T-helper 9 cell (primary cell): ENCODE data around the gene SLC8A1.

ENCODE experiments used
- DNase-seq: peaks from one replicate; pipeline ENCODE4 v3.0.0-alpha.2; 2020

SLC8A1 gene

DNA sequence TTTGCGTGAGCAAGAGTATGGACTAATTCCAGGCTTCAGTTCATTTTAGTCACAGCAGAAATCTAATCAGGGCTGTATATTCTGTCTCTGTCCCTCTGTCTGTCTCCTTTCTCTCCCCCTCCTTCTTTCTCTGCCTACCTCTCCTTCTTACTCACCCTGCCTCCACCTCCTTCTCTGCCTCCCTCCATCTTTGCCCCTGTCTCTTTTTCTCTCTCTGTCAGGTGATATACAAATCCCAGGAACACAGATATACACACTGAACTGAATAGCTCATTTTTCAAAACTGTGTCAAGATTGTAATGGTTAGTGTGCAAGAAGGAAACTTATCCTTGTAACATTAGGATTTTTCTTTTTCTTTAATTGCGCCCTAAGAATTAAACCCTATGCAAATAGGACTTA lies 32.5 kb downstream of the SLC8A1 start:
- DNase-seq, result no peak

DNA sequence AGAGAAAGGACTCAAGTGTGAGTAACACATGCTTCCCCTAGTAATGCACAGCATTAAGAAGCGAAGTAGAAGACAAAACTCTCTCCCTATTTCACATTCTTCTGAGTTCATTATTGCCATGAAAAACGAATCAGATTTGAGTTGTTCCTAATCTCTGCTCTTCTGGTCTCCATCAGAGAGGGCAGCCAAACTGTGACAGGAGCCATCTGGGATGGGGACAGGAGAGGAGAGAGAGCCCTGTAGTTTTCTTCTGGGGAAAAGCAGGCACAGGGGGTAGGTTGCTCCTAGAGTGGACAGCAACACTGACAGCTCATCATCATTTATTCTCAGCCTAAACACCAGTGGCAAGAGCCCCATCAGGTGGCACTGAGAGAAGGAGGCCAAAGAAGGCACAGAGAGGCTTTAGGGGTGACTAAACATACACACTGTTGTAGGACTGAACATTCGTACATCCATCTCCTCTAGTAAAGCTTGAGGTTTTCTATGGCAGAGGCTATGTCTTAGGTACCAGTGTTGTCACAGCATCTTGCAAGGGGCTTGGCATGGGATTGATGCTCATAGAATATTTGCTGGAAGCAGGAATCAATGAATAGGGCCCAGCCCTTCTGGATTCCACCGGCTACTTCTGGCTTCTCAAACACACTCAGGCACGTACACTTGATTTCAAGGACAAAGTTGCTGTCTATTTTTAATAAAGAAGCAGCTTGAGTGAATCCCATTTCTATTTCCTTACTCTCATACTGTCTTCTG lies 33.1 kb downstream of the SLC8A1 start:
- no peak for DNase-seq

DNA sequence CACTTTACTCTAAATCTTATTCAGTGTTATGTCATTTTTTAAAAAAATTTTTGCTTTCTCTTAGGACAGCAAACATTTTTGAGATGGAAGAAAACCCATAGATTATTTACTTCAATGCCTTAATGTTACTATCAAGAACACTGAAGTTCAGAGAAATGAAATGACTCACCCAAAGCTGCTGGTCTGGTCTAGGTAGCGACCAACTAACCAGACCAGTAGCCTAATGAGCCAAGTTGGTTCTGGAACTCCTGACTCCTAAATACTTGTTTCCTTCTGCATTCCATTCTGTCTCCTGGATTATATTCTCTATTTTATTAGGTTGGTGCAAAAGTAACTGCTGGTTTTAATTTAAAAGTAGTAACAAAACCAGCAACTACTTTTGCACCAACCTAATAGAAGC lies 35.4 kb downstream of the SLC8A1 start:
- no peak for DNase-seq

DNA sequence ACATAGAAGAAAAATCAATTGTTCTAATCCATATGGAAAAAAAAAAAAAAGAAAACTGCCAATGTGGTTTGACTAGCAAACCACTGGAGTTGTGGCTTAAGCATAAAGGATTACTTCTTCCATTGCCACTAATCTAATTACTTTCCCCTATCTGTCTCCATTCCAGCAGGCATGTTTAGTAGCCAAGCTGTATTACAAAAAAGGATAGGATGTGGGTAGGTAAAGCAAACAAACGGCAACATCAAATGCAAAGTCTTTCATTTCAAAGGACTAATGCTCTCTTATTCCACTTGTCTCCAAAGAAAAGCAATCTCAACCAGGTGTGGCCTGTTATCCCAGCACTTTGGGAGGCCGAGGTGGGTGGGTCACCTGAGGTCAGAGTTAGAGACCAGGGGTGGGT lies 36.5 kb downstream of the SLC8A1 start:
- no peak for DNase-seq

DNA sequence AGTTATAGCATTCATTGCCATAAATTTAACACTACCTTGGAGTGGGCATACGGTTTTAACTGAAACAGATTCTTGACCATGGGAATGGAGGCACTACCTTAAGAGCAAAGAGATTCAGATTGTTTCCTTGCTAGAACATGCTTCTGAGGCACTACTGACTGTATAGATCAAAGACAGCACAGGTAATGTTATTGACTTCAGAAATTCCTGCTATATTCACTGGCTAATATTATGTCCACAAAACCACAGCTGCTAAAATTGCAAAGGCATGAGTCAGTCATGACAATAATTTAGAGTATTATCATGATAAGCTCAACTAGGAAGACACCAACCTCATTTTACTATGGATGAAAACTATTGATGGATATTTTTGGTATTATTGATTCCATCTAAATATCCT lies 39.4 kb downstream of the SLC8A1 start:
- no peak for DNase-seq

DNA sequence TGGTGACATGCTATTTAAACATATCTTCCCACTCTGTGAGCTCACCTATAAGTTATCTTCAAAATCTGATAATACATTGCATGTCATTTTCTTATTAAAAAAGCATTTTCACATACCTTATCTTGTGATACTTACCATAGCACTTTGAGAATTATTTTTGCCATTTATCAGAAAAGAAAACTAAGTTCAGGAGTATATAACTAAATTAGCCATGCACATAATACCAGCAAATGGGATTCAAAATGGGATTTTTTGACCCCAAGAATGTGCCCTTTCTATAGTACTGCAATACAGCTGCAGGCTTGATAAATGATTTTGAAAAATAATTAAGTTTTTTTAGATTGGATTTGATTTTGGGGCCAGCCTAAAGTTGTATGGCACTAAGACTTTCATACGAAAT lies 41.2 kb downstream of the SLC8A1 start:
- no peak for DNase-seq

DNA sequence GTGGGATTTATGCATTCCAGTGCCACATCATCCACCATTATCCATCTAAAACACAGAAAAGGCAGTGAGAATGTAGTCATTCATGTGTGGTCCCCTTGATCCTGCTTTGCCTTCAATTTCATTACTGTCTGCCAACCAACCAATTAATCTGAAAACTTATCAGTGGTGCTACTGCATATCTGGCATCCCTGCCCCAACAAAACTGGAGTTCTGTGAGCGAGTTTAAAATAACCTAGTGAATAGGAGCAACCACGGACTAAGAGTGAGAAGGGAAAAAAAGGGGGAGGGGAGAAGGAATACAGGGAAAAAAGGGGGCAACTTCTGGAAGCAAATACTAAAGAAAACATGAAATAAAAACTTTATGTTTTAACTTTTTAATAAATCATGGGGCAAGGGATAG lies 42.2 kb downstream of the SLC8A1 start:
- no peak for DNase-seq

DNA sequence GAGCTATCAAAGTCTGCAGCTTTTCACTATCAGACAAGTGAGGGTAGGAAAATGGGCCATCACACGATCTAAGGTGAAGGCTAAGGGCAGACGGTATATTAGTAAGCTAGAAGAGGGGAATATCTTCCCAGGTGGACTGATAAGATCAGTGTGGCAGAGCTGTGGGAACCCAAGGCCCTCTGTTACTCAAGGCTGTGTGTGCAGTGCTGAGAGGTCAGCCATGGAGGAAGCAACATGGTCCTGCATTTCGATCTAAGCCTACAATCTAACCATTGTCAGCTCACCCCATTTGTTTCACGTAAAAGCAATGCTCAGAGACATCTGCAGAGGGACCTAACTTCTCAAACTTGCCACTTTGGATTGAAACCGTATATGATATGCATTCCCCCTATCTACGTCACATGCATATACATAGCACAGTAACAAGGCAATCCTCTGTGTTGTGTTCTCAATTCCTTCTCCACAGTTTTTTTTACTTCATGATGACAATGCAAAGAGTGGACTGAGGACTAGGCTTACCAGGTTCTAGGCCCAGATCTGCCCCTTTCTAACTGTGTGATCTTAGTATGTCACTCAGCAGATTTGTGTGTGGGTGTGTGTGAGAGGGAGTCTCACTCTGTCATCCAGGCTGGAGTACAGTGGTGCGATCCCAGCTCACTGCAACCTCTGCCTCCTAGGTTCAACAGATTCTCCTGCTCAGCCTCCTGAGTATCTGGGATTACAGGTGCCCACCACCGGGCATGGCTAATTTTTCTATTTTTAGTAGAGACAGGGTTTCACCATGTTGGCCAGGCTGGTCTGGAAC lies 45.2 kb downstream of the SLC8A1 start:
- no peak for DNase-seq

DNA sequence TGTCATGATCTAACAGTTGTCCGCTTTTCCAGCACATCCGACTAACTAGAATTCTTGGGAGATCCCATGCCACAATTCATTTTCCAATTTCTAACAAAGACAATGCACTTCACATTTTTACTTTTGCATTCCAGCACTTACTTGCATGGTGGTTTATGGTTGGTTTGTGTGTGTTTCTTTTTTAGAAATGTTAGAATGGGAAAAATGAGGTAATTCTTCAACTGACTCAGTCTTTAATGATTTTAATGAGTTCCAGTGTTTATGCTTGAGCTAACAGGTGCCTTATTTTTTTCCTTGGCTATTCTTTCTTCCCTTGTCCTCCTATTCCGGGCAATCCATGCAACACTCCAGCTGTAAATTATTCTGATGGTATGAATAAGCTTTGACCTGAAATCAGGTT lies 46.4 kb downstream of the SLC8A1 start:
- no peak for DNase-seq

DNA sequence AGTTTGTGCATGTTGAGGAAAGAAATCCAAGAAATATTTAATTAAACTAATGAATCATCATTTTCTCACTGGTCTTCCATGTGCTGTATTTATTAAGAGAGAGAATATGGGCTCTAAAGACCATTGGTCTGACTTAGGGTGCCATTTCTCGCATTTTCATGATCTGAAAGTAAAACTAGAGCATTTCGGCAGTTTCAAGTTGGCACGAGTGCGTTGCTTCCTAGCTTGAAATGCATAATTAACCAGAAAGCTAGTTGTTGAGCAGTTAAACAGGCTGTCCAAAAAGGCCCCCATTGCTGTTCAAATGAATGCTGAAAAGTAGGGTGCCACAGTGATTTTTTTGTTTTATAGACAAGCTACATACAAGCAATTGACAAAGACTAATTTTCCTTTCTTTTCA lies 47.4 kb downstream of the SLC8A1 start:
- DNase-seq, result no peak

DNA sequence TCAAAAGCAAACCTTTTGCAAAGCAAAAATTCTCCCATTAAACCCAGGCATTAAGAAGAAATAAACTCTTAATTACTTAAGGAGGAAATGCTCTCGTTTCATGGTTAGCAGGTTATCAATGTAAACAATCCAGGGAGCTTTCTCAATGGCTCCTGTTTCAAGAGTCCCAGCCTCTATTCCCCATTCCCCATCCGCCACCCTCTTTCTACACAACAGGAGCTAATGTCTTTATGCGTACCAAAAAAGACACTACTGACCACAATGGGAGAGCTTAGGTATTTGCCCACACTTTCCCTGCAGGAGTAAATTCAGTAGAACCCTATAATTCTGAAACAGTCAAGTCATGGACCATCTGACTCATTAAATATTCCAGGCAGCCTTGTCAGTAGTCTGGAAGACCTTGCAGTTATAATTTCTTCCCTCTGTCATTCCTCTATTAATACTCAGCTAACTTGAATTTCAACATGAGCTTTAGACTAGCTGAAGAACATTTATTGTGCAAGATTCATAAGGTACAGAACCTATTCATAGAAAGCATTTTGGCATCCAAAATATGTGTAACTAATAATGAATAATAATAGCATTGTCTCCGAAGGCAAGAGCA lies 48.6 kb downstream of the SLC8A1 start:
- no peak for DNase-seq

DNA sequence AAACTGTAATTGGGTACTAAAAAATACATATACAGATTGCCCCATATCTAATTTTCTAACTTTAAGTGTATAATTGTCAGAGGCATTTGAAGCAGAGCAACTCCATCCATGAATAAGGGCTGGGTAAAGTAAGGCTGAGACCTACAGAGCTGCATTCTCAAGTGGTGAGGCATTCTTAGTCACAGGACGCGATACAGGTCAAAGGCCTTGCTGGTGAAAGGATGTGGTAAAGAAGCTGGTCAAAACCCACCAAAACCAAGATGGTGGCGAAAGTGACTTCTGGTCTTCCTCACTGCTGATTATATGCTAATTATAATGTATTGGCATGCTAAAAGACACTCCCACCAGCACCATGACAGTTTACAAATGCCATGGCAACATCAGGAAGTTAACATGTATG lies 50.0 kb downstream of the SLC8A1 start:
- no peak for DNase-seq

DNA sequence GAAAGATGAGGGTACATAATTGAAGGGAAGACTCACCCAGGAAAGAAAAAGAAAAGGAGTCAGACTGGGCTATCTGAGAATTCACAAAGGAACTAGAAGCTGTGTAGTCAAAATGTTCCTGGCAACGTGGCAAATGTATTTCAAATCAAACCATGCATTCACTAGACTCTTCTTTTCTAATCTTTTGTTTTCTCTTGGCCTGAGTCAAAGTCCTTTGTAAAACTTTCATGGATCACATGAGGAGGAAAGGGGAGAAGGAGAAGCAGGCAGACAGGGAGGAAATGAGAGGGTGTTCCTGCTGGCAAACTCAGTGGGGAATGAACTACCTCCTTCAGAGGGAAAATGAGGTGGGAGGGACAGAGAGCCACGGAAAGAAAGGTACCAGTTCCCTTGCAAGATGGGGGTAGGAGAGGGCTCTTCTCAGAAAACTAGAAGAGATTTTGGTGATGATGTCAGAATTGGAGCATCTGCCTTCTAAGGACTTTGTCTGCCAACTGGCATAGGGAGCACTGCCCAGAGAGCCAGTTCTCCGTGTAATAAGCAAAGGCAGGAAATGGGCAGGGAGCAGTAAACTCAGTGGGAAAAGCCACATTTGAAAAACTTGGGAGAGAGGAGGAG lies 51.4 kb downstream of the SLC8A1 start:
- DNase-seq, result no peak

DNA sequence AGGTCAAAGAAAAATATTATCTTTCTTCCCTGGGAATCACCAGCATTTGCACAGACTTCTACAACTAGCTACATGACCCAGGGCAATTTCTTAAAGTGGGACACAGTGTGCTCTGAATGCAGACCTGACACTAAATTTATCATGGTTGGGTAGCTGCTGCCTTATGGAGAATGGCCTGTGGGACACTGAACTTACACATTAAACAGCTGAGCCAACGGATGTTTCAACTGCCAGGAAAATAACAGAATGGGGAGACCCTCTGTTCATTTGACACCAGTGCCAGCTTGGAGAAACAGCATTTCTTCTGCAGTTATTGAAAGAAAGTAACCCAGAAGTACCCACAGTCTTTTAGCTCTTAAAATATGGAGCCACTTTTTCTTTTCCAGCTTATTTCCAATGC lies 54.1 kb downstream of the SLC8A1 start:
- DNase-seq, result no peak

DNA sequence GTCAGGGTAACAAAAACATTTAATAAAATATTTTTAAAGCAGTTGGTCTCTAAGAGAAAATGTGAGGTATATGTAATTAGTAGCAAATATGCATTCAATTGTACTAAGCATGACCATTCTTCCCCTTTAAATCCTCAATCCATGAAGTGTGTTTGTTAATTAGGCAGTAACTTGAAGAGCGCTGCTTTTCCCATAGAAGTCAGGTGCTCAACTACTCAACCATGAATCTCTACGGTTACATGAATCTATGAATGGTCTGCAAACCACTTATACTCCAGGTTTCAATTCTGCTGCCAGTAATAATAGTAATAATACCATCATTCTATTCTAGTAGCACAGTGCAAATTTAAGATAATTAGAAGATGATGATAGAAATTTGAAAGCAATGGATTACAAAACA lies 55.8 kb downstream of the SLC8A1 start:
- no peak for DNase-seq

DNA sequence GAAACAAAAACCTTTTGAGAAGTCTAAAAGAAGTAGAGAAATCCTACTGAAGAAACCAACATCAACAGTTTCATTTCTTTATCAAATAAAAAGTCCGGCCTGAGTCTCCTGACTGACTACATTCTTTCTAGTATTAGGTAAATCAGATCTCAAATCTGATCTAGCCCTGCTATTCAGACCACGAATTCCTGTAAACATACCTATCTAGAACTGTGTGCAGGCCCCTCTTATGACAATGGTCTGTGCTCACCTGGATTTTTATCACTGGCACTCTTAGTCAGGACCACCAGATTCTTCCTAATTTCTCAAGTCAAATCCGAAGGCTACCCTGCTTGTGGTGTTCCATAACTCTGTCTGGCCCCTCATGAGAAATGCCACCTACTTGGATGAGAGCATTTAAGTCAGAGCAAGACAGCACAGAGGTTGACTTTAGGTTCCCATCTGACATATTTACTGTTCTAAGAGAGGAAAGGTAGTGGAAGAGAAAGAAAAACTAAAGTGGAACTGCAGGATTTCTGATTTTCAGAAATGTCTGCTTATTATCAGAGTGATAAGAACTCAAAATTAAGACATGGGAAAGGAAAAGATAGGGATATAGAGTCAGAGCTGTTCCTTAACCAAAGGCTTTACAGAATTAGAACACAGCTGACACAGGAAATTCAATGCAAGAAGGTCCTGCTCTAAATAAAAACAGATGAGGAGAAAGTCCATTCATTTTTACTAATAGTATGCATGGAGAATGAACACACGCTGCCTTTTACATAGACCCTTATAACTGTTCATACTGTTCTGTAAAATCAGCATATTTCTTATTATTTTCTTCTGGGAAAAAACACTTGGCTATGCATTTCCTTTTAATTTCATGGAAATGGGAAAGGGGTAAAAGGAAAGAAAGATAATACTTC lies 56.5 kb downstream of the SLC8A1 start:
- DNase-seq, result no peak

DNA sequence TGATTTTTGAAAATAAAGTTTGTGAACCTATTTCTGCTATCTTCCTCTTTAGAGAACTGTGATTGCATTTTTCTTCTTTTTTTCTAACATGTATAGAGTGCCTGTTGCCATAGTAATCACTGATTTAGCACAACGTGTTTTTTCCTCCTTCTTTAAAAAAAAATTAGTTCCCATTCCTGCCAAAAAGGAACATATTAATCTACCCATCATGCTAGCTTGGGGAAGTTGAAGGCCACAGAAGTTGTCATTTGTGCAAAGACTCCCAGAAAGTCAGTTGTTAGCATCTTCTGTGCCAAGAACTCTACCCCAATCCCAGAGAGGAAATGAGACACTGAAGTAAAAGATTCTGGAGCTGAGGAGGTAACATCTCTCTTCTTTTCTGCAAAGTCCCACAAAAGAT lies 57.3 kb downstream of the SLC8A1 start:
- DNase-seq, result no peak

DNA sequence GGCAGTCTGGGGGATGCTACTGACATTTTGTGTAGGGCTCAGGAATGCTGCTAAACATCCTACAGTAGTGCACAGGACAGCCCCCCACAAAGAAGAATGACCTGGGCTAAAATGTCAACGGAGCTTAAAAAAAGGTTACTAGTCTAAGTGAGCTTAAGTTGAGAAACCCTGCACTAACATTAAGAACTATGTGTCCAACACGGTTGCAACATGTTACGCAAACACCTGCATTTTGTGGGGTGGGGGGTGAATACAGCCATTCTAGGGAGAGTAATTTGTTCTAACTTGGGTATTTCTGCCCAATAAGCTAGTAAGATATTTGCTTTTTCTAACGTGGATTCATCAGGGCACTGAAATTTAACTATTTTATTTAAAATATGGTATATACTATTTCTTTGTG lies 57.9 kb downstream of the SLC8A1 start:
- no peak for DNase-seq

DNA sequence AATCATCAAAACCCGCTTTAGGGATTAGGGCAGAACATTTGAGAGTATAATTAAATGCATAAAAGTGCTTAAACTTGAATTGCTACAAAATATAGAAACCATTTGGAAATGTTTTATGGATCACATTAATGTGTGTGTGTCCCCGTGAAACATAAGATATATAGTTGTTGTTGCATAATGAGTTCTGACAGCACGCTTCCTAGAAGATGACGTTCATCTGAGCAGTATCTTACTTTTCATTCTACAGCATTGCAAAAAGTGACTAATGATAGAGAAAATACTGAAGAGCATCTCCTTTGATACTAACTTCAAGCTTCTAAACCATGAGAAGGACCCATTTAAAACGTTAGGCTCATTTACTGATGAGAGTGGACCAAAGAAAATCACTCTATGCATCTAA lies 63.7 kb downstream of the SLC8A1 start:
- no peak for DNase-seq

DNA sequence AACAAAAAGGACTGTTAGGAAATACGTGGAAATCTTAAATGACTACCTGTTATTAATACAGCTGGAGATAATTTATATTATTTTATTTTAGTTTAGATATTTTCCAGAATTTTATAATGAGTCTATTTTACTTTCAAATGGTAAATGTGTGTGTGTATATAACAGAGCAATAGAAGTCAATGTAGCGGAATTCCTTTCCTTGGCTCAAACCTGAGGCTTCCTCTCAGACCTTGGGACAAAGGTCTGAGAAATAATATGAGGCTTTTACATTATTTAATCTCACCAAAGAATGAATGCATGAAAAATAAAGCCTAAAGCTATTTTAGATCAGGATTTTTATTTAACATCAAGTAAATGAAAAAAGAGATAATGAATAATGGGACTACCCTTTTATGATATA lies 65.7 kb downstream of the SLC8A1 start:
- DNase-seq, result no peak

DNA sequence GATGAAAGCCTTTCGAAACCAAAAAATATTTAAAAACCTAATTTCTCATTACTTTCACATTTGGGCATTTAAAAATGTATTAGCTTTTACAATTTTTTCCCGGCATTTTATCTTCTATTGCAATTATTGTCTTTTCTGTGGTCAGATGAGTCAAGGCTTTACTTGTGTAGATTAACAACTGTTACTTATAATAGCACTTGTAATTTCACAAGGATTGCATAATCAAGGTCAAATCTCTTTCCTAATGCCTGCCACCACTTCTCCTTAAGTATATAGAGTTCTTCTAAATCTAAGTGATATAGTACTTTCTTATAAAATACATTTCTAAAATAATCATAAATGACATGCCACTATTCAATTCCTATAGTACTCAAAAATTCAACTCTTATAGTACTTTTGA lies 67.2 kb downstream of the SLC8A1 start:
- DNase-seq, result no peak

DNA sequence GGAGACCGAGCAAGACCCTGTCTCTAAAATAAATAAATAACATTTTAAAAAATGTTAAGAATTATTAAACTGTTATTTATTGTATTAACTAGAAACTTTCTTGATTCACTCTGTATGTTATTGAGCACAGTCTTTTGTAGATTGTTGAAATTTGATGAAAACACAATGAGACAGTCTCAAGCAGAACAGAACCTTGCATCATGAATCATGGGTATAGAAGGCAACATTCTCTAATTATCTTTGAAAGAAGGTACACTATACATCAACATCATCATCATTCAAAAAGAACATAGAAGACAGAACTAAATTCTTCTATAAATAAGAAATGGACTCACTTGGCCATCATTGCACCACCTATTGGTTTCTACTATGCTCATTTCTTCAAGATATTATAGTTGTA lies 67.7 kb downstream of the SLC8A1 start:
- DNase-seq, result no peak

DNA sequence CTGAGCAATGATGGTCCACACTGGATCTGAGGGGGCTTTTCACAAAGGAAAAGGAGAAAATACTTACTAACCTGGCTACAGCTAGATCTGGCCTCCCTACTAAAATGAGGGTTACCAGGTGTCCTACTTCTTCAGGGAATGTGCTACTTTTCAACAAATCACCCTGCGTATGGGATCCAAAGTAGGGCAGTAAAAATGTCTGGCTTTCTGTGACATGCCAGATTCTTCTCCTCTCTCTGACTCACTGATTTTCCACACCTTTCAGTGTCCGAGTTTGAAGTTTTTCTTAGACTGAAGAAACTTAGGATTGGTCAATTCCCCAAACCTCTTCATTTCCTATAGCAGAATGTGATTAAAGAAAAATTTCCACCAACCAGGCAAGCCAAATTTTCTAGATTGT lies 71.2 kb downstream of the SLC8A1 start:
- no peak for DNase-seq
